PC-3 (cell line): ENCODE results near the gene SLC5A10.

ENCODE experiments used
- CTCF ChIP-seq: fragments of 300-600 bp; sonication (generic); conservative IDR thresholded peaks from 2 replicates; pipeline ENCODE4 v1.5.1; 2017; ENCODE audit warnings: antibody characterized with exemption, low read depth, mild to moderate bottlenecking, low read length
- EZH2 ChIP-seq: fragments of 300-600 bp; sonication (generic); IDR thresholded peaks from one replicate; pipeline ENCODE4 v1.6.1; 2017; ENCODE audit warnings: antibody characterized with exemption, mild to moderate bottlenecking, low read length; ENCODE audit not compliant: unreplicated experiment
- EZH2phosphoT487 ChIP-seq: fragments of 300-600 bp; sonication (generic); IDR thresholded peaks from 2 replicates; pipeline ENCODE4 v1.6.1; 2018; ENCODE audit warnings: mild to moderate bottlenecking, antibody characterized with exemption, low read length, borderline replicate concordance

GRCh38 chr17:18977021-18977420 is 25.1 kb downstream of the SLC5A10 start:
- no peak for TF ChIP-seq CTCF
- no peak for TF ChIP-seq EZH2
- no peak for TF ChIP-seq EZH2phosphoT487
